Thyroid gland (tissue), 4 donors: ENCODE data around the gene DPPA4.

ENCODE experiments used
- POLR2A ChIP-seq, 2 donors: fragments of 450-650 bp; IDR thresholded peaks; one replicate each; pipeline ENCODE4 v1.6.1; 2017; ENCODE audit warnings: antibody characterized with exemption in 2 of 2, mild to moderate bottlenecking in 2 of 2, moderate library complexity in 1 of 2
- TF ChIP-seq, protein P1 (sequence below), 6 experiments: fragments of 200-600 bp in 3 of 6; fragments of 450-650 bp in 3 of 6; sonication (generic) in 3 of 6; IDR thresholded peaks; one replicate each; pipeline ENCODE4 v1.5.1; 2016 to 2019; ENCODE audit warnings: antibody characterized with exemption in 6 of 6, mild to moderate bottlenecking in 2 of 6, inconsistent platforms in 1 of 6, moderate library complexity in 1 of 6

DNA sequence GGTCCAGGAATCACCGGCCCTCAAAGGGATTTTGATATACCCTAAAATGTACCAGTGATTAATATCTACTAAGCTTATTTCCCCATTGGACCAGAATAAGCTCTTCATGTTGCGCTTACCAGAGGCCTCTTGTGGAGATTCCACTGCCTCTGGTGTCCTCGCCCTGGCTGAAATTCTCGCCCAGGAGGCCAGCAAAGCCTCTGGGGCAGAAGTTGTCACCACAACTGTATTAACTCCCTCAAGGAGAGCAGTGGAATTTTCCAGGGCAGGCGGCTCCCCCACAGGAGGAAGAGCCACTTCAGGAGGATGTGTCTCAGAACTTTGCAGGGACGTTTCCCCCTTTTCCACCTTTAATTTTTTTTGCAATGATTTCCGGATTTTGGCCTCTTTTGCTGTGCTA is 6.9 kb downstream of the DPPA4 start:
- TF ChIP-seq, protein P1, sequence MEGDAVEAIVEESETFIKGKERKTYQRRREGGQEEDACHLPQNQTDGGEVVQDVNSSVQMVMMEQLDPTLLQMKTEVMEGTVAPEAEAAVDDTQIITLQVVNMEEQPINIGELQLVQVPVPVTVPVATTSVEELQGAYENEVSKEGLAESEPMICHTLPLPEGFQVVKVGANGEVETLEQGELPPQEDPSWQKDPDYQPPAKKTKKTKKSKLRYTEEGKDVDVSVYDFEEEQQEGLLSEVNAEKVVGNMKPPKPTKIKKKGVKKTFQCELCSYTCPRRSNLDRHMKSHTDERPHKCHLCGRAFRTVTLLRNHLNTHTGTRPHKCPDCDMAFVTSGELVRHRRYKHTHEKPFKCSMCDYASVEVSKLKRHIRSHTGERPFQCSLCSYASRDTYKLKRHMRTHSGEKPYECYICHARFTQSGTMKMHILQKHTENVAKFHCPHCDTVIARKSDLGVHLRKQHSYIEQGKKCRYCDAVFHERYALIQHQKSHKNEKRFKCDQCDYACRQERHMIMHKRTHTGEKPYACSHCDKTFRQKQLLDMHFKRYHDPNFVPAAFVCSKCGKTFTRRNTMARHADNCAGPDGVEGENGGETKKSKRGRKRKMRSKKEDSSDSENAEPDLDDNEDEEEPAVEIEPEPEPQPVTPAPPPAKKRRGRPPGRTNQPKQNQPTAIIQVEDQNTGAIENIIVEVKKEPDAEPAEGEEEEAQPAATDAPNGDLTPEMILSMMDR (IDR thresholded peaks at IDR 0.05), result no peak
- TF ChIP-seq POLR2A (IDR thresholded peaks at IDR 0.05), result no peak
